ENCODE results near the gene AKIRIN2.
"Not testable (repeated sequence)": the region's sequence is repeated elsewhere in the genome, so short reads cannot be mapped to it uniquely, and the experiment has no call there.

AKIRIN2 gene

GRCh38 chr6:87716928-87717614 is 15.0 kb upstream of the AKIRIN2 start:
- FAIRE-seq: no peak

- FAIRE-seq: no peak
These were observed 12.2 kb upstream of the AKIRIN2 start for GRCh38 chr6:87714093-87714842.

GRCh38 chr6:87712713-87713112 is 10.7 kb upstream of the AKIRIN2 start:
- FAIRE-seq: not testable (repeated sequence)

GRCh38 chr6:87710090-87710489 is 8.1 kb upstream of the AKIRIN2 start:
- no peak for FAIRE-seq

- FAIRE-seq: not testable (repeated sequence)
These were observed 6.8 kb upstream of the AKIRIN2 start for GRCh38 chr6:87708581-87709427.

GRCh38 chr6:87706187-87706966 is 4.3 kb upstream of the AKIRIN2 start:
- no peak for FAIRE-seq

GRCh38 chr6:87705070-87705691 is 3.1 kb upstream of the AKIRIN2 start:
- FAIRE-seq: no peak

- FAIRE-seq: not testable (repeated sequence)
These were observed 1.0 kb upstream of the AKIRIN2 start for GRCh38 chr6:87703039-87703438.

GRCh38 chr6:87702589-87702945 is 534 bp upstream of the AKIRIN2 start:
- FAIRE-seq: no peak

- FAIRE-seq: no peak
These were observed 723 bp downstream of the AKIRIN2 start for GRCh38 chr6:87701344-87701675.

- FAIRE-seq: no peak
These were observed 1.4 kb downstream of the AKIRIN2 start for GRCh38 chr6:87700397-87701343.

GRCh38 chr6:87699576-87699975 is 2.5 kb downstream of the AKIRIN2 start:
- FAIRE-seq: no peak

- no peak for FAIRE-seq
These were observed 3.5 kb downstream of the AKIRIN2 start for GRCh38 chr6:87698547-87699006.

- FAIRE-seq: no peak
These were observed 4.2 kb downstream of the AKIRIN2 start for GRCh38 chr6:87697581-87698546.

GRCh38 chr6:87696817-87697216 is 5.2 kb downstream of the AKIRIN2 start:
- FAIRE-seq: not testable (repeated sequence)

GRCh38 chr6:87692086-87692485 is 9.9 kb downstream of the AKIRIN2 start:
- FAIRE-seq: no peak

- FAIRE-seq: no peak
These were observed 11.6 kb downstream of the AKIRIN2 start for GRCh38 chr6:87690441-87690840.

GRCh38 chr6:87687893-87688292 is 14.1 kb downstream of the AKIRIN2 start:
- FAIRE-seq: not testable (repeated sequence)

GRCh38 chr6:87687296-87687695 is 14.7 kb downstream of the AKIRIN2 start:
- FAIRE-seq: no peak
